Esophagus (tissue), 2 donors: ENCODE results near the gene PLCH2. TPM values are rescaled to one million over a fixed set of nuclear protein-coding genes. Genes with fewer than 3 reads are reported as not detected.
"Not testable (repeated sequence)": the region's sequence is repeated elsewhere in the genome, so short reads cannot be mapped to it uniquely, and the experiment has no call there.

ENCODE experiments used
- H3K27ac ChIP-seq, 2 donors: one replicate each; pipeline ENCODE4 v1.5.1; 2013; ENCODE audit warnings: low read depth in 2 of 2, mild to moderate bottlenecking in 2 of 2, inconsistent platforms in 1 of 2, low read length in 1 of 2, moderate library complexity in 1 of 2
- H3K27me3 ChIP-seq, 2 donors: one replicate each; pipeline ENCODE4 v1.6.1; 2013; ENCODE audit warnings: low read length in 2 of 2, control low read depth in 1 of 2, mild to moderate bottlenecking in 1 of 2; ENCODE audit not compliant: insufficient read depth in 2 of 2, control insufficient read depth in 1 of 2
- H3K36me3 ChIP-seq, 2 donors: one replicate each; pipeline ENCODE4 v1.6.1; 2013; ENCODE audit warnings: low read length in 1 of 2; ENCODE audit not compliant: control insufficient read depth in 2 of 2, insufficient read depth in 2 of 2
- H3K4me1 ChIP-seq, 2 donors: one replicate each; pipeline ENCODE4 v1.6.1; 2013; ENCODE audit warnings: low read length in 1 of 2; ENCODE audit not compliant: control insufficient read depth in 2 of 2, insufficient read depth in 2 of 2
- H3K4me3 ChIP-seq, 2 donors: one replicate each; pipeline ENCODE4 v1.5.1; 2013; ENCODE audit warnings: low read length in 2 of 2, mild to moderate bottlenecking in 2 of 2, low read depth in 1 of 2, moderate library complexity in 1 of 2
- H3K9me3 ChIP-seq, 2 donors: one replicate each; pipeline ENCODE4 v1.6.1; 2013; ENCODE audit warnings: mild to moderate bottlenecking in 2 of 2, low read depth in 1 of 2, low read length in 1 of 2, moderate library complexity in 1 of 2; ENCODE audit not compliant: control insufficient read depth in 2 of 2, insufficient read depth in 1 of 2
- WGBS, 2 donors: extraction: QIAGEN DNeasy Blood & Tissue Kit; methylation state at CpG; one replicate each; pipeline ENCODE4 v1.1.7; 2013; 5-methylcytosine and 5-hydroxymethylcytosine counted together
- polyA plus RNA-seq, 2 donors: library from polyadenylated mRNA; stranded (reverse); fragments of 200-250 nt; gene quantifications; one replicate each; pipeline ENCODE4 v1.2.3, GENCODE V29; 2013
- donor health status: healthy with polysubstance abuse.
- donor health status: Bipolar disorder and iron deficiency.

The PLCH2 gene
- polyA plus RNA-seq, 2 donors = 19.2 to 88.7 TPM

DNA sequence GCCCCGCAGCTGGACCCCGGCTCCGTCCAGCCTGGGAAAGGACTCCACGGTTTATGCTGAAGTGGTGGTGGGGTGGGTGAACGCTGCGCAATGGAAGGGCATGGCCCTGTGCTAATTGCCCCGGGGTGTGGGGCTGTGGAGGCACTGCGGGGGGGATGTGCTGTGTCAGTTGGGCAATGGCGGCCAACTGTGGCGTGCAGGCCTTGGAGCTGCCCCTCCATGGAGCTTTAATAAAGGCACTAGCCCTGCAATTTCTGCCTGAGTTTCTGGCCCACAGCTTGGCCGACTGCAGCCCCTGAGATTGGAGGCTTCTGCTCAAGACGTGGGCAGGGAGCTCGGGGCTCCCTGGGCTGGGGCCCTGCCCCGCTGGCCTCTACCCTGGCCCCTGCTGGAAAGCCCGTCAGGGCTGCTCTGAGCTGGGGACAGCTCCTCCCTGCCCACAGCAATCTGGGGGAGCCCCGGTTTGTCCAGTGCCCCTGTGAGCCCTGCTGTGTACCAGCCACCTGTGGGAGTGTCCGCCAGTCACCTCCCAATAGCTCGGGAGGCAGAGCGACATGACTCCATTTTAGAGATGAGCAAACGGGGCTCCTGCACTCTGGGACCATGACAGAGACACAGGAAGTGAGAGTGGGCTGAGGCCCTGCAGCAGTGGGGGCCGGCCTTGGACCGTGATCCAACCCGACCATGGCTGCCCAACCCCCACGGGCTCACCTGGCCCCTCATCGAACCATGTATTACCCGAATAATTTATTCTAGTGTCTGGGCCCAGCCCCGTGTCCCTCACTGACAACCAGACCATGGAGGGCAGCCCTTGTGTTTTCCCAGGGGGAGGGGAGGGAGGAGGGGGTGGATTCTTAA, 71.3 kb downstream of the PLCH2 start:
- no peaks in the 10 kb centered on the region for H3K9me3 ChIP-seq
- no peaks in the 10 kb centered on the region for H3K27me3 ChIP-seq
- peak overlapping the region; percentile 96 to 99 for H3K27ac ChIP-seq
- peak overlapping the region; percentile 50 to 51 for H3K4me3 ChIP-seq
- H3K4me1 ChIP-seq = peaks cover 4 to 31% of the 10 kb centered on the region in 2 donors
- no peaks in the 10 kb centered on the region for H3K36me3 ChIP-seq
- WGBS, 2 donors = 13 to 14% methylated on average over 26 to 27 of the region's 27 CpGs

DNA sequence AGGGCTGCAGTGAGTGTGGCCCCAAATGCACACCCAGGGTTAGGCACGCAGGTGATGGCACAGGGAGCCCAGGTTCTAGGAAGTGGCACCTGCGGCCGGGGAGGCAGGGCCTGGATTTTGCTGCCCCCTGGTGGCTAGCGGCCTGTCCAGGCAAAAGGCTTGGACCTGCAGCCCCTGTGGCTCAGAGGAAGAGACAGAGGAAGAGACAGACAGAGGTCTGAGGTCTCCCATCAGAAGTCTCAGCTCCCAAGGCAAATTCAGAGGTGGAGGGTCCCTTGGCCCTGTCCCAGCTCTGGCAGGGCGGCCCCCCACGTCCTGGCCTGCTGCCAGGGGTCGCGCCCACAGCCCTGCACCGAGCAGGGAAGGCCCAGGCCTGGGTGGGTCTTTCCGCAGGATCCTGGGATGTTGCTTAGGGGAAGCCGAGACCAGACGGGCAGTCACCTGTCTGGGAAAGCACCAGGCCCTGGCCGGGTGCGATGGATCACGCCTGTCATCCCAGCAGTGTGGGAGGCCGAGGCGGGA, 72.0 kb downstream of the PLCH2 start:
- 7% methylated on average over 17 of the region's 17 CpGs for WGBS, 2 donors
- Histone ChIP-seq H3K4me1 (peaks cover 4 to 29% of the 10 kb centered on the region in 2 donors), H3K4me3 (peak overlapping the region; percentile 3 to 50), H3K27ac (peak overlapping the region; percentile 96 to 99), H3K9me3 (no peaks in the 10 kb centered on the region), H3K36me3 (no peaks in the 10 kb centered on the region), H3K27me3 (no peaks in the 10 kb centered on the region)

DNA sequence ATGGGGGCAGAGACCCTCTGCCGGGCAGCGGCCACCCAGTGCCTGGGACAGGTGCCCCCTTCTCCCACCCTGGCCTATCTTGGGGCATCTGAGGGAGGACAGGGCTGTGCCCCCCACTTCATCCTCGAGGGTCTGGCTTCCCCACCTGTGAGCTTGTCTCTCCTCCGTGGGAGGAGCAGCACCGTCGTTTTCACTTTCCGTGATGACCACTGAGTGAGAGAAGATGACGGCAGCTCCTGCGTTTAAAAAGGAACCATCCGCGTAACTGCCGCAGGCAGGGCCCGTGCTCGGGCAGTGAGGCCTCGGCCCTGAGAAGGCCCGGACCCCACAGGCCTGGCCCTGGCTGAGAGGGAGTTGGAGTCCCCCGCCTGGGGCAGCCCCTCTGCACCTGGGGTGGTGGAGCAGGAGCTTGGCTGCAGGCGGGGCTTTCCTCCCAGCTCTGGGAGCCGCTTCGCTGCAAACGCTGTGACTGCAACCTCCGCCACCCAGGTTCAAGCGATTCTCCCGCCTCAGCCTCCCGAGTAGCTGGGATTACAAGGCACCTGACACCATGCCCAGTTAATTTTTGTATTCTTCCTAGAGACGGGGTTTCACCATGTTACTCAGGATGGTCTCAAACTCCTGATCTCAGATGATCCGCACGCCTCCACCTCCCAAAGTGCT, 73.4 kb downstream of the PLCH2 start:
- Histone ChIP-seq H3K27ac (peak overlapping the region; percentile 96 to 99), H3K4me1 (peaks cover 4 to 22% of the 10 kb centered on the region in 2 donors)
- not testable (repeated sequence) for H3K36me3 ChIP-seq, H3K9me3 ChIP-seq, H3K27me3 ChIP-seq, H3K4me3 ChIP-seq
- WGBS, 2 donors = 76 to 77% methylated on average over 23 to 25 of the region's 28 CpGs

DNA sequence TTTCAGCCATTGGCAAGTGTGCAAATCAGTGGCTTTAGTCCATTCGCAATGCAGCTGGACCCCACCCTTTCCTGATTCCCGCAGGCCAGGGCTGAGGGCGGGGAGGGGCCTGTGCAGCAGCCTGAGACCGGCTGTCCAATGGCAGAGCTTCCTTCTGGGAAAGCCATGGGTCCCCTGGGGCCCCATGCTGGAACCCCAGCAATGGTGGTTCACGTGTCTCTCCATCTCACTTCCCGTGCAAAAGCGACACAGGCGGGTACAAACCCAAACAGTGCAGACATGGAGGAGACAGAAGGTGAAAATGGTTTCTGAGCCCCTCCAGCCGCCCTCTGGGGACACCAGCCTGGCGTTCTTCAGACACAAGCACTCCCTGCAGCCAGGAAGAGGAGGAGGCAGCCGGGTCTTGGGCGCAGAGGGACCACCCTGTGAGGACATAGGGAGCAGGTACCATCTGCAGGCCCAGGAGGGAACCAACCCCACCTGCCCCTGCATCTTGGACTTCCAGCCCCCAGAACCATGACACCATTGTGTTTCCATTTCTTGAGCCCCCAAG, 74.3 kb downstream of the PLCH2 start:
- H3K9me3 ChIP-seq, H3K36me3 ChIP-seq, H3K27me3 ChIP-seq, H3K27ac ChIP-seq, H3K4me3 ChIP-seq: not testable (repeated sequence)
- peaks cover 4 to 22% of the 10 kb centered on the region in 2 donors for H3K4me1 ChIP-seq
- 67 to 80% methylated on average over 9 to 12 of the region's 12 CpGs for WGBS, 2 donors

DNA sequence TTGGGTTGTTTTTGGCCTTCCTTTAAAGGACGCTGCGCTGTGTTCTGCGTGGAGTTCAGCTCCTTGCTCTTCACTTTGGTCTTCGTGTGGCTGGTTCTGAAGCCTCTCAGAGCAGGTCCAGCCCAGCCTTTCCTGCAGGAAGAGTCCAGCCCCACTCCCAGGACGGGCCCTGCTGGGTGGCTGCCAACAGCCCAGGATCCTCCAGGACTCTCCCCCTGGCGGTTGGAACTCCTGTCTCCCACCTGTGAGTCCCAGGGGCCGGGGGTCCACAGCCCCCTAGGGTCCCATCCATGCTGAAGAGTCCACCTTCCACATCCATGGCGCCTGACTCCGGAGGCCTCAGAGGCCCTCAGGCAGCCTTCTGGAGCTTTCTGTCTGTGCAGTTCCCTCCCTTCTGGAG, 75.5 kb downstream of the PLCH2 start:
- H3K4me3 ChIP-seq, H3K27ac ChIP-seq, H3K27me3 ChIP-seq, H3K9me3 ChIP-seq, H3K36me3 ChIP-seq: not testable (repeated sequence)
- WGBS, 2 donors = 78% methylated on average over 9 of the region's 9 CpGs
- H3K4me1 ChIP-seq = peaks cover 4 to 26% of the 10 kb centered on the region in 2 donors

DNA sequence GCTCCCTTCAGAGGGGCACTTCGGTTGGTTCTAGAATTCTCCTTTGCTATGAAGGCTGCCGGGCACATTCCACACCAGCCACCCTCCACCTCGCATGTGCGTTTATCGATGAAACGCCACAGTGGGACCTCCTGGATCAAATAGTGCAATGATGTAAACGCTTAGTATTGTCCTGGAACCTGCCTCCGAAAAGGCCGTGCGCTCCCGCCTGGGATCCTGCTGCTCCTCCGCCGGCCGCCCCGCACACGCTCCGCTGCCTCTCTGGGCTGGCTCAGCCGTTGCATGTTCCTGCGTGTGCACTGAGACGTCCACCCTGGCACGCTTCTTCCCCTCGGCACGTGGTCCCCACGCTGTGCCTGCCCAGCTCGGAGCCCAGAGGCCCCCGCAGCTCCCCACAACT, 76.1 kb downstream of the PLCH2 start:
- Histone ChIP-seq H3K27me3 (no peaks in the 10 kb centered on the region), H3K9me3 (no peaks in the 10 kb centered on the region), H3K36me3 (no peaks in the 10 kb centered on the region), H3K27ac (no peak overlapping the region), H3K4me3 (no peak overlapping the region), H3K4me1 (peaks cover 2 to 26% of the 10 kb centered on the region in 2 donors)
- WGBS, 2 donors = 65 to 83% methylated on average over 25 to 26 of the region's 26 CpGs

DNA sequence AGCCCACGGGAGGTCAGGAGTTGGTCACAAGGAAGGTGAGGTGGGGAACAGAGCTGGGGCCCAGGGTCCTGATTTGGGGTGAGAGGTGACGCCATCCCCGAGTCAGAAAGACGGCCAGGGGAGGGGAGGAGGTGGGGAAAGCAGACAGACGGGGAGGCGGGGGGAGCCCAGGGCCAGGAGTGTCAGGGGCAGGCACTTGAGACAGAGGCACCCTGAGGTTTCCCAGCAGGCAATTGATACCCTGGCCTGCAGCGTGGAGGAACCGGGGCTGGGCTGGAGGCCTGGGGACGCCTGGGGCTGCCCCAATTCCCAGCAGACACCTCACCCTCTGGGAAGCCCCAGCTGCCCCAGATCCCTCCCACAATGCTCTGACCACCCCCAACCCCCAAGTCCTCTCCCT, 77.0 kb downstream of the PLCH2 start:
- not testable (repeated sequence) for H3K9me3 ChIP-seq, H3K27me3 ChIP-seq, H3K27ac ChIP-seq, H3K36me3 ChIP-seq, H3K4me3 ChIP-seq
- WGBS, 2 donors = 73 to 80% methylated on average over 2 to 9 of the region's 9 CpGs
- peaks cover 7 to 27% of the 10 kb centered on the region in 2 donors for H3K4me1 ChIP-seq

DNA sequence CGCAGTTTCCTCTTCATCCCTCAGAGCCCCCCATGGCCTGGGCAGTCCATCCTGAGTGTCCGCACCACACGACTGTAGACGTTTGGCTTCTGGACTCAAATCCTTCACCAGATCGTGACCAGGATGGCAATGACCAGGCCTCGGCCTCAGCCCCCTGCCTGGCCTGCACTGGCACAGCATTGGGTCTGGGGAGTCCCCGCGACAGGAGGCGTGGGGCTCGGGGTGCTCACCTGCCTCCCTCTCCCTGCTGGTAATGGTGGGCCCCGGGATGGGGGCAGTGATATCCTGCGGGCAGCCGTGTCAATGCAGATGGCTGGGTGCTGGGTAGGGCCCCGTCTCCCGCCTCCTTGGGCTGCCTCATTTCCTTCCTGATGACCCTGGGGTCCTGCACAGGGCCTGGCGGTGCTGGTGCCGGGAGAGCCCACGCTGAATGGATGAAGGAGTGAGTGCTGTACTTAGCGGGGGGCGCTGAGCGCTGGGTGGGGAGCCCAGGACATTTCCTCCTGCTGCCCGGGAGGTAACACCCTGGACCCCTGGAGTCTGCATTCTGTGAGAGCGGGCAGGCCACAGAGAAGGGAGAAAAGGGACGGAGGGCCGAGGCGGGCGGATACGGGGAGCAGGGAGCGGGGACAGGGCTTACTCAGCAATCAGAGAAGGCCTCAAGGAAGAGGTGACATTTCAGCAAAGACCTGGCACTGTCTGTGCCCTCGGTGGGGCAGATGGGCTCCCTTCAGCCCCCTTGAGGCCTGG, 78.0 kb downstream of the PLCH2 start:
- H3K36me3 ChIP-seq = peaks cover 0 to 8% of the 10 kb centered on the region in 2 donors
- no peak overlapping the region for H3K4me3 ChIP-seq
- no peaks in the 10 kb centered on the region for H3K27me3 ChIP-seq
- no peak overlapping the region for H3K27ac ChIP-seq
- H3K9me3 ChIP-seq = no peaks in the 10 kb centered on the region
- peaks cover 11 to 22% of the 10 kb centered on the region in 2 donors for H3K4me1 ChIP-seq
- 88 to 89% methylated on average over 30 of the region's 30 CpGs for WGBS, 2 donors
